SK-N-MC (cell line): ENCODE measurements around the gene PRKAR1B.

Source experiments
- EZH2 ChIP-seq: fragments of 200-600 bp; sonication (generic); IDR thresholded peaks from one replicate; pipeline ENCODE4 v1.6.1; 2017; ENCODE audit warnings: antibody characterized with exemption
- POLR2AphosphoS5 ChIP-seq: IDR thresholded peaks from 2 replicates; pipeline ENCODE4 v1.6.1; 2012; ENCODE audit warnings: mild to moderate bottlenecking, low read depth, low read length, borderline replicate concordance

DNA sequence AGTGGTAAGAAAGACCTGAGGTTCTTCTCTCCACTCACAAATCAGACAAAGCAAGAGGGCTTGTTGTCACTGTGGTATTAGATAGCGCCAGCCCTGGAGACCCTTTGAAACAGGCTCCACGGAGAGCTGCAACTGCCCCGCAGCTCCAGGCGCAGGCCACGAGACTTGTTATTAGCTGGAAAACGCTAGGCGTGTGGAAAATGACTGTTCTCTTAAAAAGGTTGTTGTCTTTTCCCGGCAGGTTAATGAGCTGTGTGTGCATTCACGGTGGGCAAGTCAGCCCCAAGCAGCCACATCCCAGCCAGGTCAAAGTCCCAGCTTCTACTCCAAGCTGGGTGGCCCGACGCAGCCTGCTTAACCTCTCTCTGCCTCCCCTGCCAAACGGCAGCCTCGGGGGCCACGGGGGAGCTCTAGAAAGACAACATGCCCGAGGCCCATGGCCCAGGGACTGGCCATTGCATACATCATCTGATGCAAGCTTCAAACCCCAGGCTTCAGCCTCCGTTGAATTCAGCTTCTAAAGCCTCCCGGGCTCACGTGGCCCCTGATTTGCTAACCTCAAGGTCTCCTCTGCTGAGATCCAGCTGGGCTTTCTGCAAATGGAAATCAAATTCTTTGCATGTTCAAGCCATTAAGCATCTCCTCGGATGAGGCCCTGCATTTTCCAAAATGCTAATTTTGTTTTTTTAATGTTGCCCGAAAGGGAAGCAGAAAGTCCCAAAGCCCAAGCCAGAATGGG lies 61.9 kb downstream of the PRKAR1B start:
- TF ChIP-seq EZH2 (no peak), POLR2AphosphoS5 (no peak)
